BLaER1 (cell line): ENCODE data around the gene TIE1.

ENCODE experiments used
- H3K27ac ChIP-seq: shearing (Covaris generic); formaldehyde crosslinking; 2 replicates; pipeline ENCODE4 v1.8.1; 2022
- H3K27me3 ChIP-seq: shearing (Covaris generic); formaldehyde crosslinking; 2 replicates; pipeline ENCODE4 v1.8.1; 2022
- H3K36me3 ChIP-seq: shearing (Covaris generic); formaldehyde crosslinking; 2 replicates; pipeline ENCODE4 v1.8.1; 2022
- H3K4me1 ChIP-seq: shearing (Covaris generic); formaldehyde crosslinking; 2 replicates; pipeline ENCODE4 v1.8.1; 2022
- H3K4me2 ChIP-seq: shearing (Covaris generic); formaldehyde crosslinking; 2 replicates; pipeline ENCODE4 v1.8.1; 2022
- H3K4me3 ChIP-seq: shearing (Covaris generic); formaldehyde crosslinking; 2 replicates; pipeline ENCODE4 v1.8.1; 2022
- H3K9ac ChIP-seq: shearing (Covaris generic); formaldehyde crosslinking; 2 replicates; pipeline ENCODE4 v1.8.1; 2022
- H3K9me3 ChIP-seq: shearing (Covaris generic); formaldehyde crosslinking; 2 replicates; pipeline ENCODE4 v1.8.1; 2022
- H4K20me1 ChIP-seq: shearing (Covaris generic); formaldehyde crosslinking; 2 replicates; pipeline ENCODE4 v1.8.1; 2022
- Cebpa-rat ChIP-seq: shearing (Covaris generic); IDR thresholded peaks from 2 replicates; pipeline ENCODE4 v1.8.1; 2022

Gene TIE1

GRCh38 chr1:43266881-43267280, 33.9 kb upstream of the TIE1 start:
- Histone ChIP-seq H3K4me3 (no peak overlapping the region), H3K9me3 (peaks cover 21% of the 10 kb centered on the region), H3K9ac (no peak overlapping the region), H3K27me3 (no peaks in the 10 kb centered on the region), H3K27ac (no peak overlapping the region), H3K36me3 (no peaks in the 10 kb centered on the region), H4K20me1 (no peaks in the 10 kb centered on the region), H3K4me1 (no peaks in the 10 kb centered on the region), H3K4me2 (no peak overlapping the region)
- TF ChIP-seq Cebpa-rat, result no peak

DNA sequence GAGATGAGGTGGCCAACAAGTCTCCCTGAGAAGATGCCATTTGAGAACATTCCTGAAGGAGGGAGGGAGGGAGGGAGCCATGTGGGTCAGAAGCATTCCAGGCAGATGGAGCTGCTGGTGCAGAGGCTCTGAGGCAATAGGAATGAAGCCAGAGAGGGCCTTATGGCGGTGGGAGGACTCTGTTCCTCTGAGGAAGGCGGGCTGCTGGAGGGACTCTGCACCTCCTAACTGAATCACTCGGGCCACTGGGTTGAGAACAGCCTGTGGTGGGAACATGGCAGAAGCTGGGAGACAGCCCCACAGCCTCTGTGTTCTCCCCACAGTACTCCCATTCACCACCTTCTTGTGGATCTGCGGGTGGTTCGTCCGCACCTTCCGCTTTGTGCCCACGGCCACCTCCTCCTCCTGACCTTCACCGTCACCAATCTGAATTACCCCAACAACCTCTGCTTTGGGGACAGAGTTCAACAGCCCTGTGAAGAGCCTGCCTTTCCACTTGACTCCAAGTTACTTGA, 33.4 kb upstream of the TIE1 start:
- Histone ChIP-seq H3K4me3 (no peak overlapping the region), H3K9me3 (peaks cover 18% of the 10 kb centered on the region), H3K36me3 (no peaks in the 10 kb centered on the region), H3K27me3 (no peaks in the 10 kb centered on the region), H3K27ac (no peak overlapping the region), H3K4me2 (no peak overlapping the region), H3K4me1 (no peaks in the 10 kb centered on the region), H3K9ac (no peak overlapping the region), H4K20me1 (no peaks in the 10 kb centered on the region)
- TF ChIP-seq Cebpa-rat, result no peak

- Histone ChIP-seq H3K36me3 (no peaks in the 10 kb centered on the region), H3K9me3 (peaks cover 13% of the 10 kb centered on the region), H3K27ac (no peak overlapping the region), H3K9ac (no peak overlapping the region), H3K27me3 (no peaks in the 10 kb centered on the region), H3K4me1 (no peaks in the 10 kb centered on the region), H4K20me1 (no peaks in the 10 kb centered on the region), H3K4me2 (no peak overlapping the region), H3K4me3 (no peak overlapping the region)
- TF ChIP-seq Cebpa-rat, result no peak
Observed at GRCh38 chr1:43267818-43268425, 32.9 kb upstream of the TIE1 start.

GRCh38 chr1:43269627-43270375, 31.0 kb upstream of the TIE1 start, which contains the start of gene TMEM125:
Gene TMEM125 (plus strand): TSS chr1:43269983. CDS start chr1:43272723, 2,740 bp downstream.
- H3K36me3 ChIP-seq, result no peaks in the 10 kb centered on the region
- H3K27me3 ChIP-seq, result no peaks in the 10 kb centered on the region
- no peak within 1 kb of the TSS for H3K4me2 ChIP-seq
- H3K9ac ChIP-seq, result no peak within 1 kb of the TSS
- no peak within 1 kb of the TSS for H3K27ac ChIP-seq
- no peaks in the 10 kb centered on the region for H4K20me1 ChIP-seq
- peaks cover 14% of the 10 kb centered on the region for H3K4me1 ChIP-seq
- no peak for TF ChIP-seq Cebpa-rat
- peaks cover 5% of the 10 kb centered on the region for H3K9me3 ChIP-seq
- H3K4me3 ChIP-seq, result no peak within 1 kb of the TSS

GRCh38 chr1:43270421-43271095, 30.2 kb upstream of the TIE1 start:
- no peaks in the 10 kb centered on the region for H3K27me3 ChIP-seq
- H3K9ac ChIP-seq, result no peak overlapping the region
- no peak for TF ChIP-seq Cebpa-rat
- peaks cover 2% of the 10 kb centered on the region for H3K9me3 ChIP-seq
- no peaks in the 10 kb centered on the region for H4K20me1 ChIP-seq
- no peak overlapping the region for H3K4me3 ChIP-seq
- no peak overlapping the region for H3K4me2 ChIP-seq
- no peak overlapping the region for H3K27ac ChIP-seq
- no peaks in the 10 kb centered on the region for H3K36me3 ChIP-seq
- H3K4me1 ChIP-seq, result peaks cover 16% of the 10 kb centered on the region

GRCh38 chr1:43271186-43272118, 29.3 kb upstream of the TIE1 start:
- H3K4me1 ChIP-seq, result peaks cover 16% of the 10 kb centered on the region
- no peaks in the 10 kb centered on the region for H3K36me3 ChIP-seq
- no peak overlapping the region for H3K4me2 ChIP-seq
- no peaks in the 10 kb centered on the region for H4K20me1 ChIP-seq
- TF ChIP-seq Cebpa-rat, result no peak
- no peaks in the 10 kb centered on the region; the same call in 1 of the 2 replicates for H3K9me3 ChIP-seq
- no peak overlapping the region for H3K27ac ChIP-seq
- no peak overlapping the region for H3K4me3 ChIP-seq
- no peaks in the 10 kb centered on the region for H3K27me3 ChIP-seq
- H3K9ac ChIP-seq, result no peak overlapping the region

DNA sequence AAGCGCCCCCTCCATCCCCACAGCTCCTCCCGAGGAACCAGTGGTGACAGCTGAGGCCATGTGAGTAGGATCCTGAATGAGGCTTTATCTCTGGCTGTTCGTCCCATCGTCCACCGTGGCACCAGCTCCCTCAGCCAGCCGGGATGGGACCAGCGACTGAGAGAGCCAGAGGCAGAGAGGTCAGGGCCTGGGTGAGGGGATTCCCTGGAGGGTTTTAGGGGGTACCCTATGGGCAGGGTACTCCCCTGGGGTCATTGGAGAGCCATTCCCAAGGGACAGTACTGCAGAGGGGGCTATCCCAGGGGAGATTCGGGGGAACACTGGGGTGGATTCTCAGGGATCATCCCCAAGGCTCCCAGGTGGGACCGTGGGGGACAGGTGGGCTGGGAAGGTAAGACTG, 28.6 kb upstream of the TIE1 start:
- Histone ChIP-seq H3K27me3 (no peaks in the 10 kb centered on the region), H3K4me1 (peaks cover 16% of the 10 kb centered on the region), H4K20me1 (no peaks in the 10 kb centered on the region), H3K9me3 (no peaks in the 10 kb centered on the region; the same call in 1 of the 2 replicates), H3K36me3 (no peaks in the 10 kb centered on the region), H3K9ac (no peak overlapping the region), H3K27ac (no peak overlapping the region), H3K4me3 (no peak overlapping the region), H3K4me2 (no peak overlapping the region)
- no peak for TF ChIP-seq Cebpa-rat

DNA sequence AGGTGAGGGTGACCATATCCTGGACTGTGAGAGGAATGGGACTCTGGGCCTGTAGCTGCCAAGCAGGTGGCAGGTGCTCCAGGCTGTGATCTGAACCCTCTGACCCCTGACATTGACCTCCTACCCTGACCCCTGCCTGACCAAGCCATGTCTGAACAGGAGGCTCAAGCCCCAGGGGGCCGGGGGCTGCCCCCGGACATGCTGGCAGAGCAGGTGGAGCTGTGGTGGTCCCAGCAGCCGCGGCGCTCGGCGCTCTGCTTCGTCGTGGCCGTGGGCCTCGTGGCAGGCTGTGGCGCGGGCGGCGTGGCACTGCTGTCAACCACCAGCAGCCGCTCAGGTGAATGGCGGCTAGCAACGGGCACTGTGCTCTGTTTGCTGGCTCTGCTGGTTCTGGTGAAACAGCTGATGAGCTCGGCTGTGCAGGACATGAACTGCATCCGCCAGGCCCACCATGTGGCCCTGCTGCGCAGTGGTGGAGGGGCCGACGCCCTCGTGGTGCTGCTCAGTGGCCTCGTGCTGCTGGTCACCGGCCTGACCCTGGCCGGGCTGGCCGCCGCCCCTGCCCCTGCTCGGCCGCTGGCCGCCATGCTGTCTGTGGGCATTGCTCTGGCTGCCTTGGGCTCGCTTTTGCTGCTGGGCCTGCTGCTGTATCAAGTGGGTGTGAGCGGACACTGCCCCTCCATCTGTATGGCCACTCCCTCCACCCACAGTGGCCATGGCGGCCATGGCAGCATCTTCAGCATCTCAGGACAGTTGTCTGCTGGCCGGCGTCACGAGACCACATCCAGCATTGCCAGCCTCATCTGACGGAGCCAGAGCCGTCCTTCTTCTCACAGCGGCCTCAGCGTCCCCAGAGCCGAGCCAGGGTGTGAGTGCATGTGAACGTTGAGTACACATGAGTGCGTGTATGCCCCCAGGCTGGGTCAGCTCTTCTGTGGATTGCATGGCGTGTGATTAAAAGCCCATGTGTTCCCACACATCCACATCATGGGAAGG, 27.9 kb upstream of the TIE1 start:
- no peak overlapping the region for H3K4me2 ChIP-seq
- no peak overlapping the region for H3K9ac ChIP-seq
- H4K20me1 ChIP-seq, result no peaks in the 10 kb centered on the region
- TF ChIP-seq Cebpa-rat, result no peak
- H3K27ac ChIP-seq, result no peak overlapping the region; the same call in 1 of the 2 replicates
- H3K36me3 ChIP-seq, result no peaks in the 10 kb centered on the region
- no peaks in the 10 kb centered on the region; the same call in 1 of the 2 replicates for H3K9me3 ChIP-seq
- H3K4me3 ChIP-seq, result no peak overlapping the region
- no peaks in the 10 kb centered on the region for H3K27me3 ChIP-seq
- peaks cover 16% of the 10 kb centered on the region for H3K4me1 ChIP-seq
